DOHH2 (cell line): ENCODE results near the gene GPC6.

Source experiments
- H3F3A ChIP-seq: fragments of 200-600 bp; sonication (generic), shearing (Covaris generic); 2 replicates; pipeline ENCODE4 v1.6.0; 2016; ENCODE audit warnings: antibody characterized with exemption, mild to moderate bottlenecking; ENCODE audit not compliant: control insufficient read depth, insufficient read depth
- H3K27ac ChIP-seq: fragments of 200-600 bp; sonication (generic); 2 replicates; pipeline ENCODE4 v1.5.1; 2014; ENCODE audit warnings: low read depth, mild to moderate bottlenecking, low read length, moderate library complexity
- H3K27me3 ChIP-seq: fragments of 200-600 bp; sonication (generic); 2 replicates; pipeline ENCODE4 v1.6.1; 2014; ENCODE audit warnings: mild to moderate bottlenecking, low read length, mixed read lengths; ENCODE audit not compliant: control insufficient read depth
- H3K36me3 ChIP-seq: fragments of 200-600 bp; sonication (generic); 2 replicates; pipeline ENCODE4 v1.6.1; 2014; ENCODE audit warnings: mild to moderate bottlenecking, low read length, moderate library complexity, mixed read lengths; ENCODE audit not compliant: control insufficient read depth
- H3K4me1 ChIP-seq: fragments of 200-600 bp; sonication (generic); 2 replicates; pipeline ENCODE4 v1.6.1; 2014; ENCODE audit warnings: mild to moderate bottlenecking, low read length, mixed read lengths; ENCODE audit not compliant: control insufficient read depth
- H3K4me2 ChIP-seq: fragments of 200-600 bp; sonication (generic); 2 replicates; pipeline ENCODE4 v1.6.0; 2014; ENCODE audit warnings: mild to moderate bottlenecking, low read length, moderate library complexity
- H3K4me3 ChIP-seq: fragments of 200-600 bp; sonication (generic); 2 replicates; pipeline ENCODE4 v1.5.1; 2014; ENCODE audit warnings: mild to moderate bottlenecking, low read length, mixed read lengths
- H3K79me2 ChIP-seq: fragments of 200-600 bp; sonication (generic); 2 replicates; pipeline ENCODE4 v1.6.1; 2014; ENCODE audit warnings: mild to moderate bottlenecking, low read length, mixed read lengths; ENCODE audit not compliant: control insufficient read depth
- H3K9me2 ChIP-seq: fragments of 200-600 bp; sonication (generic); replicated peaks from 2 replicates; pipeline ENCODE4 v1.6.1; 2014; ENCODE audit warnings: mild to moderate bottlenecking, low read length, mixed read lengths; ENCODE audit not compliant: control insufficient read depth
- H3K9me3 ChIP-seq: fragments of 200-600 bp; sonication (generic); 2 replicates; pipeline ENCODE4 v1.6.1; 2014; ENCODE audit warnings: antibody characterized with exemption, low read length, mixed read lengths; ENCODE audit not compliant: control insufficient read depth, insufficient read depth
- H4K20me1 ChIP-seq: fragments of 200-600 bp; sonication (generic); 2 replicates; pipeline ENCODE4 v1.6.0; 2014; ENCODE audit warnings: low read depth, mild to moderate bottlenecking, antibody characterized with exemption, low read length, moderate library complexity; ENCODE audit not compliant: control insufficient read depth, insufficient read depth
- CTCF ChIP-seq: fragments of 200-600 bp; sonication (generic); IDR thresholded peaks from one replicate; pipeline ENCODE4 v1.5.1; 2014; ENCODE audit warnings: antibody characterized with exemption, mild to moderate bottlenecking, low read depth, low read length; ENCODE audit not compliant: poor library complexity, severe bottlenecking
- EZH2phosphoT487 ChIP-seq: fragments of 200-600 bp; sonication (generic); IDR thresholded peaks from 2 replicates; pipeline ENCODE4 v1.6.1; 2017; ENCODE audit warnings: borderline replicate concordance, mild to moderate bottlenecking, antibody characterized with exemption, low read length, moderate library complexity, mixed read lengths

Gene GPC6

DNA sequence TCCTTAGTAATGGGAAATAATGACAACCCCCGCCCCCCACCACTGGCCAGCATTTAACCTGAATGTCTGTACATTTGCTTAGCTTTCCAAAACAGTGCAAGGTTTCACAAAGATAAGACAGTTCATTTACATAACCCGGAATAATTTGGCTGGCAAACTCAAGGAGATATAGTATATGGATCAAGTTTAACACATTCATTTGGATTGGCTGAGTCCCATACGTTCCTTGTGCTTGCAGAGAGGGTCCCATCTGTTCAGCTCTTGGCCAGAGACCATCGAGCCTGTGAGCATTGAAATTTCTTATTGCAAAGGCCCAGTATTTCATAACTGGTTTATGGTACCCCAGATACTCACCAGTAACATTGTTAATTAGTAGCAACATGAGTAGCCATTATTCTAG, 116.5 kb downstream of the GPC6 start:
- TF ChIP-seq CTCF, result no peak
- no peak for TF ChIP-seq EZH2phosphoT487

GRCh38 chr13:93344048-93344705, 117.6 kb downstream of the GPC6 start:
- no peaks in the 10 kb centered on the region for H3K27me3 ChIP-seq

More for the DNA sequence above, 116.5 kb downstream of the GPC6 start:
- Histone ChIP-seq H3K9me3 (no peaks in the 10 kb centered on the region), H3K4me3 (no peak overlapping the region), H3K4me1 (no peaks in the 10 kb centered on the region), H4K20me1 (no peaks in the 10 kb centered on the region), H3K27ac (no peak overlapping the region), H3K79me2 (no peaks in the 10 kb centered on the region), H3F3A (no peaks in the 10 kb centered on the region), H3K4me2 (no peak overlapping the region), H3K9me2 (no peaks in the 10 kb centered on the region), H3K36me3 (no peaks in the 10 kb centered on the region), H3K27me3 (no peaks in the 10 kb centered on the region)

DNA sequence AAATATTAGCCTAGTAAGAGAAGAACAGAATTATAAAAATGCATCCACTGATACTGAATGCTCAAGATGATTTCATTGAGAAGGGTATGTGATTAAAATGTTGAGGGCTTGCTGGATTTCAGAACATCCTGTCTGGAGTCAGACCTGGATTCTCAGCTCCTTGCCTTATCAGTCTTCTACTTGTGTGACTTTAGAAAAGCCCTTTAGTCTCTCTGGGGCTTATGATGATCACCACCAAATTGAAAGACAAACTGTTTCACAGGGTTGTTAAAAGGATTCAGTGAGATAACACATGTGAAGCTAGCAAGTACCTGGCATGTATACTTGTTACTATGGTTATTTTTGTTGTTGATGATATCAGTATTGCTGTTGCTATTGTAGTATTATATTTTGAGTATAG, 118.4 kb downstream of the GPC6 start:
- Histone ChIP-seq H3K4me1 (no peaks in the 10 kb centered on the region), H3K9me3 (no peaks in the 10 kb centered on the region), H3K4me3 (no peak overlapping the region), H3F3A (no peaks in the 10 kb centered on the region), H3K27me3 (no peaks in the 10 kb centered on the region), H4K20me1 (no peaks in the 10 kb centered on the region), H3K79me2 (no peaks in the 10 kb centered on the region), H3K36me3 (no peaks in the 10 kb centered on the region), H3K27ac (no peak overlapping the region), H3K9me2 (no peaks in the 10 kb centered on the region), H3K4me2 (no peak overlapping the region)
- TF ChIP-seq EZH2phosphoT487, result no peak
- TF ChIP-seq CTCF, result no peak

More at GRCh38 chr13:93344048-93344705, 117.6 kb downstream of the GPC6 start:
- Histone ChIP-seq H3K4me3 (no peak overlapping the region), H3K9me2 (no peaks in the 10 kb centered on the region), H4K20me1 (no peaks in the 10 kb centered on the region), H3K36me3 (no peaks in the 10 kb centered on the region), H3K9me3 (no peaks in the 10 kb centered on the region), H3K27ac (no peak overlapping the region), H3K4me1 (no peaks in the 10 kb centered on the region), H3K4me2 (no peak overlapping the region), H3F3A (no peaks in the 10 kb centered on the region), H3K79me2 (no peaks in the 10 kb centered on the region)
- TF ChIP-seq EZH2phosphoT487, result no peak
- no peak for TF ChIP-seq CTCF
